MM.1S (cell line): Measurements from ENCODE around the gene NIPBL.

Experiments
- EZH2phosphoT487 ChIP-seq: fragments of 300-600 bp; sonication (generic); IDR thresholded peaks from 2 replicates; pipeline ENCODE4 v1.6.1; 2018; ENCODE audit warnings: antibody characterized with exemption, low read length
- TF ChIP-seq, protein P1 (sequence below): fragments of 300-600 bp; sonication (generic); IDR thresholded peaks from 2 replicates; pipeline ENCODE4 v1.5.1; 2016; ENCODE audit warnings: antibody characterized with exemption, low read length, mixed read lengths

DNA sequence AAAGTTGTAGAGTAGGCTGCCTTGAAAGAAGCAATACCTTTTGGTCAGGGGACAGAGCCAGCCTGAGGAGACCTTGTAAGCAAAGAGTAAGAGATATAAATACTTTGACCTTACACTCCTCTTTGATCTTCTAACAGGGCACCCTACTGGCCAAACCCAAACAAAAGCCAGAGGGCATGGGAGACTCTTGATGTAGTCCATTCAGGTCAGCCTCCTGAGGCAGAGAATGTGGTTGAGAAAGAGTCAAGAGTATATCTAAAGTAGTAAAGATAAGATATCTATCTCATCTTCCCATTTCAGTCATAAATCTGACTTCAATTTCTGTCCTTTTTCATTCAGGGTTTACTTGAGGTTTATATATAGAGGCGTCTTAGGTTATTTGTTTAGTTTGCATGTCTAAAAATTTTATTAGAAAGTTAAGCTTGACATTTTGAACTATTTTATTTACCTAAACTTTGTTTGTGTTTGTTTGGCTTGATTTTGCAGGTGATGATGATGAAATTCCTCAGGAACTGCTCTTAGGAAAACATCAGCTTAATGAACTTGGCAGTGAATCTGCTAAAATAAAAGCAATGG, 125.7 kb downstream of the NIPBL start:
- TF ChIP-seq, protein P1, sequence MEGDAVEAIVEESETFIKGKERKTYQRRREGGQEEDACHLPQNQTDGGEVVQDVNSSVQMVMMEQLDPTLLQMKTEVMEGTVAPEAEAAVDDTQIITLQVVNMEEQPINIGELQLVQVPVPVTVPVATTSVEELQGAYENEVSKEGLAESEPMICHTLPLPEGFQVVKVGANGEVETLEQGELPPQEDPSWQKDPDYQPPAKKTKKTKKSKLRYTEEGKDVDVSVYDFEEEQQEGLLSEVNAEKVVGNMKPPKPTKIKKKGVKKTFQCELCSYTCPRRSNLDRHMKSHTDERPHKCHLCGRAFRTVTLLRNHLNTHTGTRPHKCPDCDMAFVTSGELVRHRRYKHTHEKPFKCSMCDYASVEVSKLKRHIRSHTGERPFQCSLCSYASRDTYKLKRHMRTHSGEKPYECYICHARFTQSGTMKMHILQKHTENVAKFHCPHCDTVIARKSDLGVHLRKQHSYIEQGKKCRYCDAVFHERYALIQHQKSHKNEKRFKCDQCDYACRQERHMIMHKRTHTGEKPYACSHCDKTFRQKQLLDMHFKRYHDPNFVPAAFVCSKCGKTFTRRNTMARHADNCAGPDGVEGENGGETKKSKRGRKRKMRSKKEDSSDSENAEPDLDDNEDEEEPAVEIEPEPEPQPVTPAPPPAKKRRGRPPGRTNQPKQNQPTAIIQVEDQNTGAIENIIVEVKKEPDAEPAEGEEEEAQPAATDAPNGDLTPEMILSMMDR = no peak
- TF ChIP-seq EZH2phosphoT487 = no peak
